Endothelial cell of umbilical vein (primary cell): ENCODE data around the gene EXOC3L1.

Experiments used
- MAX ChIP-seq: IDR thresholded peaks from 2 replicates; pipeline ENCODE4 v1.6.1; 2011; ENCODE audit not compliant: insufficient read depth, insufficient read length
- POLR2A ChIP-seq: IDR thresholded peaks from 2 replicates; pipeline ENCODE4 v1.6.1; 2012; ENCODE audit warnings: low read depth, mild to moderate bottlenecking, control low read depth, low read length
- TF ChIP-seq, protein P1 (sequence below), 2 donors: IDR thresholded peaks; 1 replicate in 1 of 2; 2 replicates in 1 of 2; pipeline ENCODE4 v1.5.1; 2011; ENCODE audit warnings: low read length in 2 of 2, mild to moderate bottlenecking in 2 of 2, moderate library complexity in 2 of 2, control low read depth in 1 of 2, inconsistent platforms in 1 of 2, low read depth in 1 of 2; ENCODE audit not compliant: insufficient read depth in 1 of 2; ENCODE audit errors: extremely low read depth in 1 of 2

DNA sequence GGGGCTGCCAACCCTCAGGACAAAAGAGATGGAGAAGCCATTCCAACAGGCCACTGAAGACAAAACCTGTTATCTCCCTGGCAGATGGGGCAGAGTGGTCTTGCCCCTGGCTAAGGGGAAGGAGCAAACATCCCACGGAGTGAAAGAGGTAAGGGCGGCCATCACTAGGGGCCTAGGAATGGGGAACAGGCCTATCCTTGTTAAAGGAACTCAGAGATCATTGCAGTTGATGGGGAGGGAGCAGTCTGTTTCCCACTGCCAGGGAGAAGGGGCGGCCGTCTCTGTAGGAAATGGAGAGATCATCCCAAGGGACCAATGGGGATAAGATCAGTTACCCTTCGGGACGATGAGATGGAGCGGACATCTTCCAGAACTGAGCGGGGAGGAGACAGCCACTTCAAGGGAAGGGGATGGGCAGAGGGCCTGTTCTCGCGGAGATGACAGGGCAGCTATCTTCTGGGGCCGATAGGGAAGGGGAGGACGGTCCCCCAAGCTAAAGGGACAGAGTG is 36.4 kb upstream of the EXOC3L1 start:
- TF ChIP-seq POLR2A = no peak
- TF ChIP-seq MAX = no peak
- TF ChIP-seq, protein P1, sequence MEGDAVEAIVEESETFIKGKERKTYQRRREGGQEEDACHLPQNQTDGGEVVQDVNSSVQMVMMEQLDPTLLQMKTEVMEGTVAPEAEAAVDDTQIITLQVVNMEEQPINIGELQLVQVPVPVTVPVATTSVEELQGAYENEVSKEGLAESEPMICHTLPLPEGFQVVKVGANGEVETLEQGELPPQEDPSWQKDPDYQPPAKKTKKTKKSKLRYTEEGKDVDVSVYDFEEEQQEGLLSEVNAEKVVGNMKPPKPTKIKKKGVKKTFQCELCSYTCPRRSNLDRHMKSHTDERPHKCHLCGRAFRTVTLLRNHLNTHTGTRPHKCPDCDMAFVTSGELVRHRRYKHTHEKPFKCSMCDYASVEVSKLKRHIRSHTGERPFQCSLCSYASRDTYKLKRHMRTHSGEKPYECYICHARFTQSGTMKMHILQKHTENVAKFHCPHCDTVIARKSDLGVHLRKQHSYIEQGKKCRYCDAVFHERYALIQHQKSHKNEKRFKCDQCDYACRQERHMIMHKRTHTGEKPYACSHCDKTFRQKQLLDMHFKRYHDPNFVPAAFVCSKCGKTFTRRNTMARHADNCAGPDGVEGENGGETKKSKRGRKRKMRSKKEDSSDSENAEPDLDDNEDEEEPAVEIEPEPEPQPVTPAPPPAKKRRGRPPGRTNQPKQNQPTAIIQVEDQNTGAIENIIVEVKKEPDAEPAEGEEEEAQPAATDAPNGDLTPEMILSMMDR (IDR thresholded peaks at IDR 0.05; ENCODE audit: extremely low read depth in 1 of 2, insufficient read depth in 1 of 2, low read depth in 1 of 2, low read length in 2 of 2) = no peak
